Measurements from ENCODE around the gene ASB8. TPM values are rescaled to one million over a fixed set of nuclear protein-coding genes. Genes with fewer than 3 reads are reported as not detected.

Gene ASB8
- total and polyA plus RNA-seq, 10 donors: 15.7 to 48.8 (median 38.7) TPM

DNA sequence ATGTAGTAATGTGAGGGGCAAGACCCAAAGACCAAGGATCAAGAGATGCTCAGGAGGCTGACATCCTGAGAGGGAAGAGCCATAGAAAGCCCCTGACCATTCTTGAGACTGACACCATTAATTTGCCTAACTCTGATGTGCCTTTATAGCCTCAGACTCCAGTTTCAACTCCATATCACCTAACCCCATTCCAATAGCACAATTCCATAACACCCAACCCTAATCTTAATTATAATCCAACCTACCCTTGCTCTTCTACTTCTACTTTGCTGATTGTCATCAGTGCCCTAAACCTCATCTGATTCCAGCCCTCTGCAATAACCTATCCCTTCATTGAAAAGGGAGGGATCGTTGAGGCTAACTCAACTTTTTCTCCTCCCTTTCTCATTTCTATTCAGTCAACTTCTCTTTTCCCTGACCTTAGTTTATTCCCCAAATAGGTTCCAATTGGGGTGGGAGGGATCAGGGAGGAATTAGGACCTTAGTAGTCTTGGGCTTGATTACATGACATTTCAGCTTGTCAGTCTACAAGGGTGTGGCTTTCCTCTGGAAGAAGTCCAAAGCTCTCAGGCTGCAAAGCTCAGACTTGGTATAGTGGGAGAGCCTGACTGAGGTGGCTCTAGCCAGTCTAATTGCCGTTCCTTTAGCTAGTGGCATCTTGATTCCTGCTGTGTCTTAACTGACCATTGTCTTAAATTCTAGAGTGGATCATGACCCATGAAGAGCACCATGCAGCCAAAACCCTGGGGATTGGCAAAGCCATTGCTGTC, 35.1 kb downstream of the ASB8 start:
- H3K4me1 ChIP-seq: peaks cover 5 to 28% (median 13%) of the 10 kb centered on the region in 6 donors
- H3K9me3 ChIP-seq: no peaks in the 10 kb centered on the region
- WGBS, 5 donors: 85 to 99% (median 89%) methylated on average over 2 of the region's 2 CpGs
- H3K36me3 ChIP-seq: peaks cover 0 to 48% (median 10%) of the 10 kb centered on the region in 6 donors
- no peak overlapping the region for H3K27ac ChIP-seq
- H3K4me3 ChIP-seq: no peak overlapping the region
- intact Hi-C loops (cut with DNase I; ENCODE audit: low total_unique reads): no loop called here
- TF ChIP-seq, protein P1, sequence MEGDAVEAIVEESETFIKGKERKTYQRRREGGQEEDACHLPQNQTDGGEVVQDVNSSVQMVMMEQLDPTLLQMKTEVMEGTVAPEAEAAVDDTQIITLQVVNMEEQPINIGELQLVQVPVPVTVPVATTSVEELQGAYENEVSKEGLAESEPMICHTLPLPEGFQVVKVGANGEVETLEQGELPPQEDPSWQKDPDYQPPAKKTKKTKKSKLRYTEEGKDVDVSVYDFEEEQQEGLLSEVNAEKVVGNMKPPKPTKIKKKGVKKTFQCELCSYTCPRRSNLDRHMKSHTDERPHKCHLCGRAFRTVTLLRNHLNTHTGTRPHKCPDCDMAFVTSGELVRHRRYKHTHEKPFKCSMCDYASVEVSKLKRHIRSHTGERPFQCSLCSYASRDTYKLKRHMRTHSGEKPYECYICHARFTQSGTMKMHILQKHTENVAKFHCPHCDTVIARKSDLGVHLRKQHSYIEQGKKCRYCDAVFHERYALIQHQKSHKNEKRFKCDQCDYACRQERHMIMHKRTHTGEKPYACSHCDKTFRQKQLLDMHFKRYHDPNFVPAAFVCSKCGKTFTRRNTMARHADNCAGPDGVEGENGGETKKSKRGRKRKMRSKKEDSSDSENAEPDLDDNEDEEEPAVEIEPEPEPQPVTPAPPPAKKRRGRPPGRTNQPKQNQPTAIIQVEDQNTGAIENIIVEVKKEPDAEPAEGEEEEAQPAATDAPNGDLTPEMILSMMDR (IDR thresholded peaks at IDR 0.05 in 8 of 11, conservative IDR thresholded peaks at IDR 0.05 in 3 of 11): no peak
- TF ChIP-seq POLR2AphosphoS5 (IDR thresholded peaks at IDR 0.05) (no peak), POLR2A (IDR thresholded peaks at IDR 0.05) (no peak)
- no peak for DNase-seq
- H3K27me3 ChIP-seq (replicated peaks in 1 of 7): no peaks in the 10 kb centered on the region

DNA sequence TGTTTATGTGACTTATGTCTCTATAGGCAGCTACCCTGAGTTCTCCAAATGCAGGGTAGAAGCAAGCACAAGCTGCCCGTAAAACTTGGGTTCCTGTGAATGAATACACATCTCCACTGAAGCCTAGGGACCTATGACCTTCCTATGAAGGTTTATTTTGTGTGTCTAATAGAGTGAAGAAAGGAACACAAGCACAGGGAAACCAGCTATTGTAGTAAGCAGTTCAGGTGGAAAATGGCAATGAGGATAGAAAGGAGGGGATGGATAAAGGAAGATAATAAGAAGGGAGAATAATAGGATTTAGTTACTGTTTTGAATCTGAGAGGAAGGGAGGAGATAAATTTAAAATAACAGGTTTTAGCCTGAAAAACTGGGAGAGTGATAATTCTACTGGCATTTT, 35.8 kb downstream of the ASB8 start:
- Histone ChIP-seq H3K27me3 (replicated peaks in 1 of 7) (no peaks in the 10 kb centered on the region), H3K4me3 (no peak overlapping the region), H3K36me3 (peaks cover 0 to 41% (median 8%) of the 10 kb centered on the region in 6 donors), H3K4me1 (peaks cover 5 to 28% (median 13%) of the 10 kb centered on the region in 6 donors), H3K27ac (no peak overlapping the region), H3K9me3 (no peaks in the 10 kb centered on the region)
- TF ChIP-seq POLR2A (IDR thresholded peaks at IDR 0.05) (no peak), POLR2AphosphoS5 (IDR thresholded peaks at IDR 0.05) (no peak)
- TF ChIP-seq, protein P1 (IDR thresholded peaks at IDR 0.05 in 8 of 11, conservative IDR thresholded peaks at IDR 0.05 in 3 of 11): no peak
- no peak for DNase-seq
- WGBS, 5 donors: 82 to 100% (median 96%) methylated on average over 1 of the region's 1 CpG
- intact Hi-C loops (cut with DNase I; ENCODE audit: low total_unique reads): no loop called here

DNA sequence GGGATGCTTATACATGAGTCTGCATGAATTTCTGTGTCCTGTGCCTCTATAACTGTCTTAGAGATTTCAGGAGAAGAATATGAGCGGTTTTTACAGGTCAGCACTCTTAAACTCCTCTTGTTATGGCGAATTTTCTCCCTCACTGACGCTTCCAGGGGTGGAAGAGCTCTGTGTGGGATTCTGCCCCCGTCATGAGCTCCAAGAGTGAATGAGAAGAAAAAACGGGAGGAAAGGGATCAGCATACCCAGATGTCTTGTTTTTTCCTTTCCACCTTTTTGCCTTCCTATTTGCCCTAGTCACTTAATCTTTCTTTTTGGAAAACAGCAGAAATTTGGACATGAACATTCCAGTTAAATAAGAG, 37.5 kb downstream of the ASB8 start:
- DNase-seq: no peak
- no peak for TF ChIP-seq POLR2A (IDR thresholded peaks at IDR 0.05)
- TF ChIP-seq POLR2AphosphoS5 (IDR thresholded peaks at IDR 0.05): no peak
- TF ChIP-seq, protein P1 (IDR thresholded peaks at IDR 0.05 in 8 of 11, conservative IDR thresholded peaks at IDR 0.05 in 3 of 11): no peak
- Histone ChIP-seq H3K4me3 (peak overlapping the region; percentile 42 to 89 (median 70)), H3K27me3 (replicated peaks in 1 of 7) (no peaks in the 10 kb centered on the region), H3K27ac (peak overlapping the region in 6 of 8 donors; percentile 8 to 72 (median 62)), H3K36me3 (peaks cover 0 to 23% (median 5%) of the 10 kb centered on the region in 6 donors), H3K9me3 (no peaks in the 10 kb centered on the region), H3K4me1 (peaks cover 5 to 28% (median 13%) of the 10 kb centered on the region in 6 donors)
- intact Hi-C loops (cut with DNase I; ENCODE audit: low total_unique reads): no loop called here
- WGBS, 5 donors: 15 to 28% (median 22%) methylated on average over 5 of the region's 5 CpGs

DNA sequence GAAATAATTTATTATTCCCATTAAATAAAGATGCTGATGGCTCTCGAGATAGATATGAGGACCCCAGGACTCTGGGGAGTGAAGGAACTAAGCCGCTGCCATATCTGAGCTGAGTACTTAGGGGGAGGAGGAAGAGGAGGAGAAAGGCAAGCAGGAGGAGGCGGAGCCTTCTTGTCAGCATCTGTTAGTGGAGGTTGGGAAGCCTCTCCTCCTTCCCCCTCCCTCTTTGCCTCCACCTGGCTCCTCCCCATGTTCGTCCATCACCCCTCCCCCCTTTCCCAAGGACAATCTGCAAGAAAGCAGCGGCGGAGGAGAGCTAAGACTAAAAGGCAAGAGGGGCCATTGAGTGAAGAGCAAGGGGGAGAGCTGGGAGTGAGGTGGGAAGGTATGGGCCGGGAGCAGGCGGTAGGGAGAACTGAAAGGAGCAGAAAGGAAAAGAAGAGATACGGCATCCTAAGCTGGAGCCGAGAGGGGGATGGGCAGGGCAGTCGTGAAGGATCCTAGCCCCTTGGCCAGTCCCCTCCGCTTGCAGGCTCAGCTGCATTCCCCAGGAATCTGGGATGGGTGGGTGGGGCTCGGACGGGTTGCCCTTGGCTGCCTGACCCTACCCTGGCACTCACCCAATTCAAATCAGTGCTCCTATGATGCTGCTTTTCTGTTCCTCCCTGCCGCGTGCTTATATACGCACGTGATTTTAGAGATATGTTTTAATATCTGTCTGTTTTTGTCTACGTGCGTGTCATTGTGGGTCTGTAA, 38.1 kb downstream of the ASB8 start, which contains the start of gene PFKM:
TSS of gene PFKM (plus strand) at position 287 of the 756 bp plus-strand sequence. CDS start 3,411 bp downstream, outside the sequence.
- peak within 1 kb of the TSS; percentile 42 to 89 (median 70) for H3K4me3 ChIP-seq
- TF ChIP-seq, protein P1 (IDR thresholded peaks at IDR 0.05 in 8 of 11, conservative IDR thresholded peaks at IDR 0.05 in 3 of 11): no peak
- no peak for TF ChIP-seq POLR2A (IDR thresholded peaks at IDR 0.05)
- peak in 2 of 3 donors; percentile 50 to 62 for TF ChIP-seq POLR2AphosphoS5 (IDR thresholded peaks at IDR 0.05)
- peak within 1 kb of the TSS in 7 of 8 donors; percentile 3 to 72 (median 60) for H3K27ac ChIP-seq
- no peaks in the 10 kb centered on the region for H3K27me3 ChIP-seq (replicated peaks in 1 of 7)
- peaks cover 5 to 28% (median 13%) of the 10 kb centered on the region in 6 donors for H3K4me1 ChIP-seq
- no peaks in the 10 kb centered on the region for H3K9me3 ChIP-seq
- peaks cover 0 to 18% (median 5%) of the 10 kb centered on the region in 6 donors for H3K36me3 ChIP-seq
- peak; percentile 82 for DNase-seq
- intact Hi-C loops (cut with DNase I; ENCODE audit: low total_unique reads): no loop called here
- 0 to 3% (median 2%) methylated on average over 19 to 20 of the region's 20 CpGs for WGBS, 5 donors

Measured in spleen (tissue), 11 donors.